ENCODE measurements around the gene NABP1.

- TF ChIP-seq CTCF (IDR thresholded peaks at IDR 0.05) (no peak), EP300 (IDR thresholded peaks at IDR 0.05) (no peak), POLR2A (IDR thresholded peaks at IDR 0.05) (no peak)
Observed at GRCh38 chr2:191713837-191714236, 35.9 kb downstream of the NABP1 start.

Measured in tibial nerve (tissue), 4 donors.